HepG2 (cell line): ENCODE results near the gene S100P. TPM values are rescaled to one million over a fixed set of nuclear protein-coding genes. Genes with fewer than 3 reads are reported as not detected.
A peak's percentile ranks its signal among the peaks of the same experiment; 100 is the strongest.

Source experiments
- BCL3 ChIP-seq: sonication (generic); formaldehyde crosslinking; IDR thresholded peaks from 2 replicates; pipeline ENCODE4 v1.5.1; 2020; ENCODE audit warnings: mild to moderate bottlenecking, missing genetic modification reagents, moderate library complexity
- BCL6 ChIP-seq: IDR thresholded peaks from 2 replicates; pipeline ENCODE4 v1.6.1; 2016; ENCODE audit warnings: missing genetic modification reagents, missing compliant biosample characterization
- EP300 ChIP-seq, 3 experiments: sonication (generic) in 1 of 3; formaldehyde crosslinking in 1 of 3; IDR thresholded peaks; 2 replicates each; pipeline versions ENCODE4 v1.5.1 to v1.6.1; 2011 to 2020; ENCODE audit warnings: low read depth in 2 of 3, low read length in 2 of 3, borderline replicate concordance in 1 of 3, improper control_type of control experiment in 1 of 3, mild to moderate bottlenecking in 1 of 3, missing genetic modification reagents in 1 of 3, moderate library complexity in 1 of 3
- FOSL2 ChIP-seq: sonication (generic); formaldehyde crosslinking; IDR thresholded peaks from 2 replicates; pipeline ENCODE4 v1.4.0; 2020; ENCODE audit warnings: missing genetic modification reagents
- FOXA3 ChIP-seq: IDR thresholded peaks from 2 replicates; pipeline ENCODE4 v1.6.1; 2016; ENCODE audit warnings: missing genetic modification reagents, missing compliant biosample characterization
- GATA4 ChIP-seq: sonication (generic); IDR thresholded peaks from 2 replicates; pipeline ENCODE4 v1.6.1; 2016; ENCODE audit warnings: antibody characterized with exemption, low read depth, borderline replicate concordance
- KAT8 ChIP-seq: IDR thresholded peaks from 2 replicates; pipeline ENCODE4 v1.6.1; 2016; ENCODE audit warnings: missing genetic modification reagents, missing compliant biosample characterization
- PRDM4 ChIP-seq: sonication (generic); formaldehyde crosslinking; IDR thresholded peaks from 2 replicates; pipeline ENCODE4 v1.9.0; 2021; ENCODE audit warnings: missing genetic modification reagents, borderline replicate concordance
- SP4 ChIP-seq: sonication (generic); formaldehyde crosslinking; IDR thresholded peaks from 2 replicates; pipeline ENCODE4 v1.8.1; 2023; ENCODE audit warnings: mild to moderate bottlenecking, missing genetic modification reagents
- TEF ChIP-seq: sonication (generic); formaldehyde crosslinking; IDR thresholded peaks from 2 replicates; pipeline ENCODE4 v1.5.0; 2020; ENCODE audit warnings: missing genetic modification reagents
- ZBTB7B ChIP-seq: sonication (generic); formaldehyde crosslinking; IDR thresholded peaks from 2 replicates; pipeline ENCODE4 v1.4.0; 2020; ENCODE audit warnings: missing genetic modification reagents
- ZFP37 ChIP-seq: sonication (generic); formaldehyde crosslinking; IDR thresholded peaks from 2 replicates; pipeline ENCODE4 v1.4.0; 2020; ENCODE audit warnings: missing genetic modification reagents, borderline replicate concordance
- ZFX ChIP-seq: sonication (generic); formaldehyde crosslinking; IDR thresholded peaks from 2 replicates; pipeline ENCODE4 v1.4.0; 2020; ENCODE audit warnings: mild to moderate bottlenecking, low read depth, missing genetic modification reagents, moderate library complexity
- ZNF263 ChIP-seq: sonication (generic); formaldehyde crosslinking; IDR thresholded peaks from 2 replicates; pipeline ENCODE4 v1.4.0; 2020; ENCODE audit warnings: missing genetic modification reagents
- ZNF34 ChIP-seq: sonication (generic); formaldehyde crosslinking; IDR thresholded peaks from 2 replicates; pipeline ENCODE4 v1.4.0; 2020; ENCODE audit warnings: mild to moderate bottlenecking, missing genetic modification reagents, borderline replicate concordance
- ZNF670 ChIP-seq: sonication (generic); formaldehyde crosslinking; IDR thresholded peaks from 2 replicates; pipeline ENCODE4 v1.8.0; 2022; ENCODE audit warnings: mild to moderate bottlenecking, missing genetic modification reagents, borderline replicate concordance
- polyA plus RNA-seq, 8 experiments: library from polyadenylated mRNA; depleted of rRNA in 3 of 8; stranded (reverse) in 7 of 8; unstranded in 1 of 8; fragments of >200 nt; fragmentation: Illumina TruSeq in 4 of 8; extraction: Trizol in 4 of 8; gene quantifications; 2 replicates each; pipeline versions ENCODE4 v1.2.1 to v1.2.3, GENCODE V29; 2011 to 2016; ENCODE audit warnings: low read depth in 4 of 8, missing spikeins in 1 of 8, mixed read lengths in 1 of 8; ENCODE audit not compliant: insufficient read depth in 1 of 8
- total RNA-seq, 5 experiments: library from RNA; depleted of rRNA; stranded (reverse); fragments of >200 nt; fragmentation: Illumina TruSeq; extraction: Trizol; gene quantifications; 2 replicates each; pipeline ENCODE4 v1.2.3, GENCODE V29; 2016; ENCODE audit warnings: low read depth in 1 of 5
- TF ChIP-seq, protein P1 (sequence below): sonication (generic); formaldehyde crosslinking; IDR thresholded peaks from 2 replicates; pipeline ENCODE4 v1.5.0; 2020; ENCODE audit warnings: mild to moderate bottlenecking, missing genetic modification reagents
- TF ChIP-seq, protein P2 (sequence below): sonication (generic); formaldehyde crosslinking; IDR thresholded peaks from 2 replicates; pipeline ENCODE4 v1.5.0; 2020; ENCODE audit warnings: mild to moderate bottlenecking, missing genetic modification reagents

Gene S100P
- total and polyA plus RNA-seq, 2 of the 13 experiments (the other 11 are each of a cell fraction or from before 2014, with no cell fraction given): 278 to 1,649 TPM

DNA sequence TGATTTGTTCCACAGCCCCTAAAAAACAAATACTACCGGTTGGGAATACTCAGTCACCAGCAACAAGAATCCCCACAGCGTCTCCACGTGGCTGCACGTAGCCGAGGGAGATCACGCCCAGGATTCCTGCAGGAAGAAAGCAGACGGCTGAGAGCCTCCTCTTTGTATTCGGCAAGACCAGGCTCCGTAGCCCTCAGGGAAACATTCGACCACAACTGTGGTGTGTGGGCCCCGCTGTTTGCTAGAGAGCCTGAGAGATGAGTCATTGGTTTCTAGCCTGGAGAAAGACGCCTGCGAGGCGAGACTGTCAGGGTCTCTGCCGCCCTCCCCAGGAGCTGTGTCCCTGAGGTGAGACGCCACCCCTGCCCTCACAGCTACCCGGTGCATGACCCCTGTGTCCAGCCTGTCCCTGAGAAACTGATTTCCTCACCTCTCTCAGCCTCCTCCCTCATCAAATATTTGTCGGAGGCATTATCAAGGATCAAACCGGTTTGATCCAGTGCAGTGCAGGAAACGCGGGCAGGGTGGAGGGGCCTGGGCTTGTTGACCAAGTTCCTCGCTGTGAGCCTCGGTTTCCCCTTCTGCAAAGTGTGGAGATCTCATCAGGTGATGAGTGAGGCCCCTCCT, 4.7 kb upstream of the S100P start (continued):
- TF ChIP-seq ZFX (CRISPR knock-in tag): 0 out of 2 replicates have a peak, but pooled peaks have one; percentile 2
- TF ChIP-seq EP300 (IDR thresholded peaks at IDR 0.05; ENCODE audit: low read depth in 2 of 2, low read length in 2 of 2): peak in 1 of 2 experiments; percentile 53; a peak in 1 of 4 replicates
- 0 out of 2 replicates have a peak, but pooled peaks have one; percentile 6 for TF ChIP-seq EP300 (CRISPR knock-in tag; IDR thresholded peaks at IDR 0.05; ENCODE audit: borderline replicate concordance)
- TF ChIP-seq, protein P1, sequence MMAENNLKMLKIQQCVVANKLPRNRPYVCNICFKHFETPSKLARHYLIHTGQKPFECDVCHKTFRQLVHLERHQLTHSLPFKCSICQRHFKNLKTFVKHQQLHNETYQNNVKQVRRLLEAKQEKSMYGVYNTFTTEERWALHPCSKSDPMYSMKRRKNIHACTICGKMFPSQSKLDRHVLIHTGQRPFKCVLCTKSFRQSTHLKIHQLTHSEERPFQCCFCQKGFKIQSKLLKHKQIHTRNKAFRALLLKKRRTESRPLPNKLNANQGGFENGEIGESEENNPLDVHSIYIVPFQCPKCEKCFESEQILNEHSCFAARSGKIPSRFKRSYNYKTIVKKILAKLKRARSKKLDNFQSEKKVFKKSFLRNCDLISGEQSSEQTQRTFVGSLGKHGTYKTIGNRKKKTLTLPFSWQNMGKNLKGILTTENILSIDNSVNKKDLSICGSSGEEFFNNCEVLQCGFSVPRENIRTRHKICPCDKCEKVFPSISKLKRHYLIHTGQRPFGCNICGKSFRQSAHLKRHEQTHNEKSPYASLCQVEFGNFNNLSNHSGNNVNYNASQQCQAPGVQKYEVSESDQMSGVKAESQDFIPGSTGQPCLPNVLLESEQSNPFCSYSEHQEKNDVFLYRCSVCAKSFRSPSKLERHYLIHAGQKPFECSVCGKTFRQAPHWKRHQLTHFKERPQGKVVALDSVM (CRISPR knock-in tag): 0 out of 2 replicates have a peak, but pooled peaks have one; percentile 20
- TF ChIP-seq SP4 (CRISPR knock-in tag): 0 out of 2 replicates have a peak, but pooled peaks have one; percentile 26
- peak; percentile 33; the same call in 1 of the 2 replicates for TF ChIP-seq KAT8
- 0 out of 2 replicates have a peak, but pooled peaks have one; percentile 52 for TF ChIP-seq BCL3 (CRISPR knock-in tag)
- TF ChIP-seq ZNF670 (CRISPR knock-in tag): peak; percentile 10; the same call in 1 of the 2 replicates
- TF ChIP-seq PRDM4 (CRISPR knock-in tag): no peak
- TF ChIP-seq ZBTB7B (CRISPR knock-in tag): peak; percentile 27
- TF ChIP-seq FOSL2 (CRISPR knock-in tag): peak; percentile 97
- TF ChIP-seq, protein P2, sequence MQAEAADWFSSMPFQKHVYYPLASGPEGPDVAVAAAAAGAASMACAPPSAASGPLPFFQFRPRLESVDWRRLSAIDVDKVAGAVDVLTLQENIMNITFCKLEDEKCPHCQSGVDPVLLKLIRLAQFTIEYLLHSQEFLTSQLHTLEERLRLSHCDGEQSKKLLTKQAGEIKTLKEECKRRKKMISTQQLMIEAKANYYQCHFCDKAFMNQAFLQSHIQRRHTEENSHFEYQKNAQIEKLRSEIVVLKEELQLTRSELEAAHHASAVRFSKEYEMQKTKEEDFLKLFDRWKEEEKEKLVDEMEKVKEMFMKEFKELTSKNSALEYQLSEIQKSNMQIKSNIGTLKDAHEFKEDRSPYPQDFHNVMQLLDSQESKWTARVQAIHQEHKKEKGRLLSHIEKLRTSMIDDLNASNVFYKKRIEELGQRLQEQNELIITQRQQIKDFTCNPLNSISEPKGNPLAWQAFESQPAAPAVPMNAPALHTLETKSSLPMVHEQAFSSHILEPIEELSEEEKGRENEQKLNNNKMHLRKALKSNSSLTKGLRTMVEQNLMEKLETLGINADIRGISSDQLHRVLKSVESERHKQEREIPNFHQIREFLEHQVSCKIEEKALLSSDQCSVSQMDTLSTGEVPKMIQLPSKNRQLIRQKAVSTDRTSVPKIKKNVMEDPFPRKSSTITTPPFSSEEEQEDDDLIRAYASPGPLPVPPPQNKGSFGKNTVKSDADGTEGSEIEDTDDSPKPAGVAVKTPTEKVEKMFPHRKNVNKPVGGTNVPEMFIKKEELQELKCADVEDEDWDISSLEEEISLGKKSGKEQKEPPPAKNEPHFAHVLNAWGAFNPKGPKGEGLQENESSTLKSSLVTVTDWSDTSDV (CRISPR knock-in tag): no peak
- TF ChIP-seq ZFP37 (CRISPR knock-in tag): no peak
- peak; percentile 29; the same call in 1 of the 2 replicates for TF ChIP-seq GATA4
- TF ChIP-seq BCL6: peak; percentile 69; the same call in 1 of the 2 replicates
- no peak; the same call in 1 of the 2 replicates for TF ChIP-seq ZNF263
- 0 out of 2 replicates have a peak, but pooled peaks have one; percentile 41 for TF ChIP-seq TEF (CRISPR knock-in tag)
- peak; percentile 23; the same call in 1 of the 2 replicates for TF ChIP-seq FOXA3 (CRISPR knock-in tag)
- no peak; the same call in 1 of the 2 replicates for TF ChIP-seq ZNF34 (CRISPR knock-in tag)
